ENCODE results near the gene LRG1.

Gene LRG1

DNA sequence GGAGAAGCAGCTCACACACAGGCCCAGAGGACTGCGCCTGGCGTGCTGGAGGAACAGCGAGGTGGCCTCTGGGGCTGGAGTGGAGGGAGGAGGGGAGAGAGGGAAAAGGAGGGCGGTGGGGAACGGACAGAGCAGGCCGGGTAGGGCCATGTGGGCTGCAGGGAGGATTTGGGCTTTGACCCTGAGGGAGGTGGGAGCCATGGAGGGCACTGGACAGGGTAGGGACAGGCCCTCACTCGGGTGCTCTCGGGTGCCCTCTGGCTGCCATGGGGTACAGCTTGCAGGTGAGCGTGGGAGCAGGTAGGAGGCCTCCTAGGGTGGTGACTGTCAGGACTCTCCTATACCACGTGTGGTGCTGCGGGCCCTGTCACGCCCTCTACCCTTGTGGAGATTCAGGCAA lies 44.4 kb downstream of the LRG1 start:
- DNase-seq (ENCODE audit: low spot score), result no peak

- DNase-seq (ENCODE audit: low spot score), result no peak
Observed at GRCh38 chr19:4494691-4495064, 45.2 kb downstream of the LRG1 start.

- DNase-seq (ENCODE audit: low spot score), result no peak
Observed at GRCh38 chr19:4493929-4494690, 45.7 kb downstream of the LRG1 start.

DNA sequence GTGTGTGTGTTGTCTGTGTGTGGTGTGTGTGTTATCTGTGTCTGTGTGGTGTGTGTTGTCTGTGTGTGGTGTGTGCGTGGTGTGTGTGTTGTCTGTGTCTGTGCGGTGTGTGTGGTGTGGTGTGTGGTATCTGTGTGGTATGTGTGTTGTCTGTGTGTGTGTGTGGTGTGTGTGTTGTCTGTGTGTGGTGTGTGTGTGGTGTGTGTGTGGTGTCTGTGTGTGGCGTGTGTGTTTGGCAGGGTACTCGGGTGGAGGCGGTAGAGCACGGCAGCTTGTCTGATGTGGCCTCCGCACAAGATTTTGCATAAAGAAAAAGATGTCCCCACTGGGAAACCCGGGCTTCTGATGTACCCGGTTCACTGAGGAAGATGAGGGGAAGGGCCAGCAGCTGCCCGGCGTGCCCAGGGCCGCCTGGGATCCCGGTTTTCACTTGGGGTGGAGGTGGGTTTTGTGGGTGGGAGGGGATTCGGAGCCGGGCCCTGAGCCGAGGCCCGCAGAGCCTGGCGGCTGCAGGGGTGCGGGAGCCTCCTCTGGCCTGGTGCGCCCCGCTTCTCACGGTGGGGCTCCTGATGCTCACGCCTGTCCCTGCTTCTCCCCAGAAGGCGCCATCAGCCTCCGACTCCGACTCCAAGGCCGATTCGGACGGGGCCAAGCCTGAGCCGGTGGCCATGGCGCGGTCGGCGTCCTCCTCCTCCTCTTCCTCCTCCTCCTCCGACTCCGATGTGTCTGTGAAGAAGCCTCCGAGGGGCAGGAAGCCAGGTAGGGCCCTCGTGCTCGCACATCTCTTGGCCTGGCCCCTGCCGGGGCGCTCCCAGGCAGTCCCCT lies 46.5 kb downstream of the LRG1 start:
- no peak for DNase-seq (ENCODE audit: low spot score)

- no peak for DNase-seq (ENCODE audit: low spot score)
Observed at GRCh38 chr19:4492337-4493103, 47.3 kb downstream of the LRG1 start.

GRCh38 chr19:4491446-4491845 lies 48.4 kb downstream of the LRG1 start:
- no peak for DNase-seq (ENCODE audit: low spot score)

- no peak for DNase-seq (ENCODE audit: low spot score)
Observed at GRCh38 chr19:4488496-4488895, 51.3 kb downstream of the LRG1 start.

DNA sequence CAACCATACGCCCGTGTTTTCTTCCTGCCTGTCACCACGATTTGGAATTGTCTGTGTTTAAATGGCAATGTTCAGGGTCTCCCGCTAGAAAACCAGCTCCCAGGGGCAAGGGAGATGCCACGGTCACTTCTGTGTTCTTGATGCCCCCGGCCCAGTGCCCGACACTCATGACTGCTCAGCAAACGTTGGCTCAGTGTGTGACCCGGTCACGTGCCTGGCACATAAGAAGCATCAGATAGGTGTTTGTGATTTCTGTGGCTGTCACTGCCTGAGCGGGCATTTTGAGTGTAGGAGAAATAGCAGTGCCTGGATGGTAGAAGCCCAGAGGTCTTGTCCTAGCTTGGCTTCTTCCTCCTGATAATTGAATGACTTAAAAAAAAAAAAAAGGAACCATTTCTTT lies 52.3 kb downstream of the LRG1 start:
- DNase-seq (ENCODE audit: low spot score), result no peak
